Hair follicular keratinocyte (primary cell): ENCODE measurements around the gene TRAPPC2. TPM values are rescaled to one million over a fixed set of nuclear protein-coding genes. Genes with fewer than 3 reads are reported as not detected.

Experiments used
- total RNA-seq: library from RNA; depleted of rRNA; stranded (reverse); fragments of >200 nt; gene quantifications from 2 replicates; pipeline ENCODE4 v1.2.3, GENCODE V29; 2015

The TRAPPC2 gene
- total RNA-seq, result 7.5 and 9.2 TPM in 2 replicates

DNA sequence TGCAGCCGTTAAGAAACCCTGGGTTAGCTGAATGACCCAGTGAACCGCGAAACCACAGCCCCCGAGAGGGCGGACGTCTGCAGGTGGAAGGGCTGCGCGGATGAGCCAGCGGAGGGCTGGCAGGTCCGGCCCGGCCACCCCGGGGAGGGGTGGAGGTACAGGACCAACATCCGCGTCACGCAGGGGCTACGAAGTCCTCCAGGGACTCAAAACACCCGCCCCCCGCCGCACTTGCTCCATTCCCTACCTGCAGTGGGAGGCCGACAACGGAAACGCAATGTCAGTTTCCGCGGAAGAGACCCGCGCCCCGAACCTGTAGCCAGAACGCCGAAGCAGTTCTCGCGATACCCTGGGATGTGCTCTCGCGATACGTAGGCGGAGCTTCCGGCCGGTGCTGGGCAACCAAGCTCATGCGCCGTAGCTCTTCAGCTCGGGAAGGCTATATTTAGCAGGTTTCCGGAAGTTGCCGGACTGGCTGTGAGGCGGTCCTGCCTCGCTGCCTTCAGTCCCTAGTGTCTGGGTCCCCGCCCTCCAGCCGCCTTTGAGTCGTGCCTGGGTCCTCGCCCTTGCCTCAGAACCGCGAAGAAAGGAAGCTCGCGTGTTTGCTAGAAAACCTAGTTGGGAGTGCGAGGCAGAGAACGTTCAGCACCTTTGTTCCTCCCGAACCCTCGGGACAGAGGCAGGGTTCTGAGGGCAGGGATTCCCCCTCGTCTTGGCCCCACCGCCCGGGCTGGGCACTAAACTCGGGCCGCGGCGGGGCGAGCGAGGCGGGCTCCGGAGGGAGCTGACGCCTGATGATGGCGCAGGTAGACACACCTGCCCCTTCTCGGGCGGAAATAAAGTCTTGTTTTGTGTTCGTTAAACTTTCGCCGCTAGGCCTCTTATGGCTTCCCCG is at the start of gene TRAPPC2, which contains the start of gene OFD1:
TRAPPC2 (minus strand) TSS at position 343 of the 895 bp plus-strand sequence. CDS start 14,657 bp downstream, outside the sequence.
OFD1 (plus strand) TSS at position 471 of the 895 bp plus-strand sequence; CDS start at position 795, 324 bp downstream.

DNA sequence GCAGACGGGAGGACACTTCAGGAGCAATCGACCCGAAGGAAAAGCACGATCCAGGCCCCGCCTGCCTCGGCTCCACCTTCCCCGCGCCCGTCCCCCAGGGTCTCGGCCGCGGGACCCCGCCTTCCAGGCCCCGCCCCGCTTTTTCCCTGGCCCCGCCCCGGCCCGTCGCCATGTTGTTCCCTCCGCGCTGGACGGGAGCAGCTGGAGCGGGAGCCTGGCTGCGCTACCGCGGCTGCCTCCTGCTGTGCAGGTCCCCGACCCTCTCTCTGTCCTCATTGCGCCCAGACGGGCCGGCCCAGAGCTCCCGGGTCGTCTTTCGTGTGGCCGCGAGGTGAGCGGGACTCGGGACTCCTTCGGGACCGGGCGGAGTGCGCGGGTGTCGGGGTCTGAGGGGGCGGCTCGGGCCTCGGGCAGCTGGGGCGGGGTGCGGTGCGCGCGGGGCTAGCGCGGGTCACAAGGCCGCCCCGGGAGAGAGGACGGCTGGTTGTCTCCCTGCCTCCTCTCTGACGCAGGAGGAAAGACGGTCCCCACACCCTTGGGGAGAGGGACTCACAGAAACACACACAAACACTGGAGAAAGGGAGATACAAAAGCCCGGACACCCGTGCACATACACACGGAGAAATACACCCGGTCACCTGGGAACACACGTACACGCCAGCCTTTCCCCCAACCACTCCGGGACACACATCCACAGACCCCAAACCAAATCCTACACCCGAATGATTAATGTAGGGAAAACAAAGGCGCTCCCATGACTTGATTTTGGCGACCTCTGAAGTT is 45.3 kb downstream of the TRAPPC2 start, which contains the start of gene RAB9A:
RAB9A (plus strand) TSS at position 171 of the 783 bp plus-strand sequence. CDS start 19,619 bp downstream, outside the sequence.

Other genes starting within 250 kb of the TRAPPC2 start
- gene EGFL6, start 165.0 kb downstream of the TRAPPC2 start, total RNA-seq, result not detected in 2 replicates
- gene TCEANC, start 81.5 kb downstream of the TRAPPC2 start, total RNA-seq, result 1.3 TPM in 2 replicates
- gene RAB9A, start 45.5 kb downstream of the TRAPPC2 start, total RNA-seq, result 32.8 and 39.9 TPM in 2 replicates
- 6.6 and 11.6 TPM in 2 replicates for gene OFD1, start 128 bp upstream of the TRAPPC2 start, total RNA-seq
- gene GPM6B, start 82.5 kb upstream of the TRAPPC2 start, total RNA-seq, result 0.08 and 0.19 TPM in 2 replicates